Ascending aorta (tissue), 2 donors: ENCODE data around the gene MLIP. TPM values are rescaled to one million over a fixed set of nuclear protein-coding genes. Genes with fewer than 3 reads are reported as not detected.

Source experiments
- DNase-seq, 2 donors: peaks; one replicate each; pipeline ENCODE4 v3.0.0-alpha.2; 2019; ENCODE audit warnings: low spot score in 2 of 2
- H3K27ac ChIP-seq, 2 donors: fragments of 200-600 bp; sonication (generic); one replicate each; pipeline ENCODE4 v1.5.1; 2016 to 2017; ENCODE audit warnings: mild to moderate bottlenecking in 1 of 2
- H3K27me3 ChIP-seq: fragments of 200-600 bp; sonication (generic); one replicate; pipeline ENCODE4 v1.5.1; 2017
- H3K36me3 ChIP-seq, 2 donors: fragments of 200-600 bp; sonication (generic); one replicate each; pipeline ENCODE4 v1.5.1; 2016
- H3K4me1 ChIP-seq, 2 donors: fragments of 200-600 bp; sonication (generic); one replicate each; pipeline ENCODE4 v1.5.1; 2016 to 2017; ENCODE audit warnings: mild to moderate bottlenecking in 1 of 2
- H3K4me3 ChIP-seq, 2 donors: fragments of 200-600 bp; sonication (generic); one replicate each; pipeline ENCODE4 v1.5.1; 2016 to 2017; ENCODE audit warnings: mild to moderate bottlenecking in 1 of 2
- H3K9me3 ChIP-seq, 2 donors: fragments of 200-600 bp; sonication (generic); one replicate each; pipeline ENCODE4 v1.5.1; 2016
- CTCF ChIP-seq, 3 experiments: fragments of 200-600 bp in 2 of 3; fragments of 450-650 bp in 1 of 3; sonication (generic) in 2 of 3; IDR thresholded peaks; one replicate each; pipeline ENCODE4 v1.5.1; 2016 to 2019; ENCODE audit warnings: antibody characterized with exemption in 3 of 3, mild to moderate bottlenecking in 1 of 3, moderate library complexity in 1 of 3
- intact Hi-C: fragments of 100-400 bp; cut with DNase I; formaldehyde crosslinking; loops from one replicate; pipeline ENCODE4 v1.15.1; 2023
- total RNA-seq: library from RNA; depleted of rRNA; stranded (reverse); fragments of >200 nt; gene quantifications from one replicate; pipeline ENCODE4 v1.1.0, GENCODE V29; 2016

MLIP gene
- total RNA-seq, 1 donor from 2014 or later = not detected

GRCh38 chr6:54098450-54099044 is 12.7 kb upstream of the MLIP start:
- Histone ChIP-seq H3K9me3 (no peaks in the 10 kb centered on the region), H3K4me3 (no peak overlapping the region), H3K36me3 (no peaks in the 10 kb centered on the region), H3K27me3 (no peaks in the 10 kb centered on the region), H3K27ac (no peak overlapping the region), H3K4me1 (no peaks in the 10 kb centered on the region)
- intact Hi-C loops = no loop called here
- no peak for DNase-seq
- no peak for TF ChIP-seq CTCF (IDR thresholded peaks at IDR 0.05)

- no peaks in the 10 kb centered on the region for H3K36me3 ChIP-seq
- no peaks in the 10 kb centered on the region for H3K27me3 ChIP-seq
- no peak overlapping the region for H3K4me3 ChIP-seq
- no peak for TF ChIP-seq CTCF (IDR thresholded peaks at IDR 0.05)
- no peak overlapping the region for H3K27ac ChIP-seq
- no peaks in the 10 kb centered on the region for H3K9me3 ChIP-seq
- no peaks in the 10 kb centered on the region for H3K4me1 ChIP-seq
- intact Hi-C loops = no loop called here
- no peak for DNase-seq
These were observed 12.0 kb upstream of the MLIP start for GRCh38 chr6:54099225-54099624.

DNA sequence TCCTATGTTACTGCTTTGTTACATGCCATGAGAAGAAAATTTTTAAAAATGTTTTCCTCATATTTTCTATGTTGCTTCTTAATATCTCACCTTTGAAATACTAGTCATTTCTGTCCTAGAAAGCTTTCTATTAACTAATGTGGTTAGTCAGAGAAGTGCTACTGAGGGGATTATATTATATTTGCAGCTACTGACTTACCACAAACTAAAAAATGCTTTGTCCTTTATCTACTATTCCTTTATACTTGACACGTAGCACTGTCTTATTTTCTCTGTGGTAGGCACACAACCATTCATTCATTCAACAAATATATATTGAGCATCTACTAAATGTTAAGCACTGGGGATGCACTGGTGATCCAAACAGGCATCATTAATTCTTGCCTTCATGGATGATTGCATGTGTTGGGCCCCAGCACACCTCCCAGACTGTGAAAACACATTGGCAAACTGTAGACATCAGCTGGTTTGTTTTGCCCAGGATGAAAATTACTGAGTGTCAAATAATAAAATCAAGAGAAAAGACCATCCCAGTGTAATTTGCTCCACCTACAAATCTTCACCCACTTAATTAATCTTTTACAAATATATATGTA is 10.7 kb upstream of the MLIP start:
- no peak for DNase-seq

DNA sequence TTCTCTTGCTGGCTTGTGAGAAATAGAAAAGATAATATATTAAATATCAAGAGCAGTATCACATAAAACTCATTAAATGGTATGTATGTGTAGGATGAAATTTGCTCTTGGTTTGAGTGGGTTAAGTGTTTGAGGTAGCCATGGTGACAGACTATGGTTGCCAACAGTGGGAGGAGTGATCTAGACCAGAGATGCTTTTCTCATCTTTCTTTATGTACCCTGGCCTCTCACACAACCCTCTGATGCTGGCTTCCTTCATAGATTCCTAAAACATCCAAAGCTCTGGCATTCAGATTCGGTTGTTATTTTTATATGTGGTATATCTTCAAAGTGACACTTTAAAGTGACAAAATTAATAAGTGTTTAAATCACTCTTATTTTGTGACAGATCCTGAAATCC is 9.0 kb upstream of the MLIP start:
- H3K4me1 ChIP-seq = no peaks in the 10 kb centered on the region
- H3K27ac ChIP-seq = no peak overlapping the region
- H3K4me3 ChIP-seq = no peak overlapping the region
- H3K27me3 ChIP-seq = no peaks in the 10 kb centered on the region
- intact Hi-C loops = no loop called here
- H3K36me3 ChIP-seq = no peaks in the 10 kb centered on the region
- TF ChIP-seq CTCF (IDR thresholded peaks at IDR 0.05) = no peak
- no peak for DNase-seq
- no peaks in the 10 kb centered on the region for H3K9me3 ChIP-seq

More for the DNA sequence above, 10.7 kb upstream of the MLIP start:
- H3K27me3 ChIP-seq = no peaks in the 10 kb centered on the region
- intact Hi-C loops = no loop called here
- no peak overlapping the region for H3K4me3 ChIP-seq
- no peaks in the 10 kb centered on the region for H3K36me3 ChIP-seq
- H3K9me3 ChIP-seq = no peaks in the 10 kb centered on the region
- H3K4me1 ChIP-seq = no peaks in the 10 kb centered on the region
- TF ChIP-seq CTCF (IDR thresholded peaks at IDR 0.05) = no peak
- no peak overlapping the region for H3K27ac ChIP-seq

GRCh38 chr6:54103497-54103896 is 7.7 kb upstream of the MLIP start:
- Histone ChIP-seq H3K4me3 (no peak overlapping the region), H3K27ac (no peak overlapping the region), H3K27me3 (no peaks in the 10 kb centered on the region), H3K36me3 (no peaks in the 10 kb centered on the region), H3K4me1 (no peaks in the 10 kb centered on the region), H3K9me3 (no peaks in the 10 kb centered on the region)
- intact Hi-C loops = no loop called here
- DNase-seq = no peak
- no peak for TF ChIP-seq CTCF (IDR thresholded peaks at IDR 0.05)
